GM10248 (cell line): Measurements from ENCODE around the gene ANXA2.
A peak's percentile ranks its signal among the peaks of the same experiment; 100 is the strongest.

Experiments
- CTCF ChIA-PET: fragments of 300-600 bp; sonication (Branson Sonifier 250); formaldehyde crosslinking; extraction: SDS; loops from one replicate; lab custom pipeline; 2021; ENCODE audit warnings: antibody characterized with exemption; lab: Yijun Ruan, JAX
- POLR2A ChIA-PET: fragments of 350-650 bp; sonication (Branson Sonifier 250); formaldehyde crosslinking; extraction: SDS; loops from one replicate; lab custom pipeline; 2020; ENCODE audit warnings: antibody characterized with exemption; lab: Yijun Ruan, JAX
- DNase-seq: peaks from one replicate; pipeline ENCODE4 v3.0.0; 2012; ENCODE audit errors: extremely low spot score
- CTCF ChIP-seq: IDR thresholded peaks from 2 replicates; pipeline ENCODE4 v1.5.1; 2012; ENCODE audit warnings: mild to moderate bottlenecking, low read depth; ENCODE audit errors: extremely low read depth, missing control alignments, control extremely low read depth

ANXA2 gene

GRCh38 chr15:60397772-60398445, at the start of gene ANXA2:
Gene ANXA2 (minus strand): TSS chr15:60397986. CDS start chr15:60386075, 11,911 bp downstream.
- CTCF ChIA-PET: interaction anchor here (1.0 to 1.1 kb wide), 2 partner anchors 9 to 39 kb away, joined by 3 to 5 read pairs; no protein-coding TSS in a partner anchor
- POLR2A ChIA-PET: interaction anchor here (0.6 to 0.7 kb wide), 9 partner anchors 10 to 740 kb away, joined by 3 to 6 read pairs (median 4); partner anchors contain the start of gene GTF2A2
- no peak for TF ChIP-seq CTCF
- peak; percentile 90 for DNase-seq

- no peak for DNase-seq
- no peak for TF ChIP-seq CTCF
- POLR2A ChIA-PET: no interaction called here
- CTCF ChIA-PET: interaction anchor here (1.6 to 1.9 kb wide), 3 partner anchors 11 to 85 kb away, joined by 4 to 5 read pairs (median 5); no protein-coding TSS in a partner anchor
Measured at GRCh38 chr15:60444289-60444912, 46.6 kb upstream of the ANXA2 start.

GRCh38 chr15:60442763-60443162, 45.0 kb upstream of the ANXA2 start:
- no peak for DNase-seq
- POLR2A ChIA-PET: no interaction called here
- no peak for TF ChIP-seq CTCF
- CTCF ChIA-PET: interaction anchor here (1.0 to 2.9 kb wide), 6 partner anchors 10 to 84 kb away, joined by 3 to 8 read pairs (median 4); no protein-coding TSS in a partner anchor

GRCh38 chr15:60442031-60442650, 44.4 kb upstream of the ANXA2 start:
- POLR2A ChIA-PET: no interaction called here

GRCh38 chr15:60441331-60441730, 43.5 kb upstream of the ANXA2 start:
- no peak for TF ChIP-seq CTCF
- ChIA-PET CTCF (interaction anchor here (1.1 to 2.9 kb wide), 5 partner anchors 9 to 86 kb away, joined by 3 to 8 read pairs (median 6); no protein-coding TSS in a partner anchor), POLR2A (no interaction called here)
- no peak for DNase-seq

More at GRCh38 chr15:60442031-60442650, 44.4 kb upstream of the ANXA2 start:
- no peak for TF ChIP-seq CTCF
- DNase-seq: no peak
- CTCF ChIA-PET: interaction anchor here (1.0 to 2.9 kb wide), 6 partner anchors 9 to 83 kb away, joined by 3 to 8 read pairs (median 5); no protein-coding TSS in a partner anchor

GRCh38 chr15:60438646-60439045, 40.9 kb upstream of the ANXA2 start:
- POLR2A ChIA-PET: no interaction called here
- DNase-seq: no peak
- CTCF ChIA-PET: interaction anchor here (0.9 kb wide), 1 partner anchor 19 kb away, joined by 4 read pairs; no protein-coding TSS in a partner anchor
- TF ChIP-seq CTCF: no peak
